ENCODE measurements around the gene FAM124A.

Gene FAM124A

GRCh38 chr13:51317262-51317661, 95.1 kb downstream of the FAM124A start:
- H3K27me3 ChIP-seq (replicated peaks; ENCODE audit: control insufficient read depth, insufficient read depth, low read length, poor library complexity, severe bottlenecking), result no peaks in the 10 kb centered on the region
- H3K27ac ChIP-seq (ENCODE audit: insufficient read depth, low read length, poor library complexity, severe bottlenecking), result no peak overlapping the region
- DNase-seq, result no peak
- H3K4me3 ChIP-seq (ENCODE audit: insufficient read depth, low read depth, low read length, poor library complexity, severe bottlenecking), result no peak overlapping the region
- H3K4me1 ChIP-seq (ENCODE audit: control insufficient read depth, insufficient read depth, low read length, poor library complexity, severe bottlenecking), result no peaks in the 10 kb centered on the region
- H3K36me3 ChIP-seq (ENCODE audit: control insufficient read depth, insufficient read depth, low read length), result no peaks in the 10 kb centered on the region
- no peaks in the 10 kb centered on the region for H3K9me3 ChIP-seq (ENCODE audit: control insufficient read depth, low read length)

- H3K27ac ChIP-seq (ENCODE audit: insufficient read depth, low read length, poor library complexity, severe bottlenecking), result no peak overlapping the region
- H3K4me1 ChIP-seq (ENCODE audit: control insufficient read depth, insufficient read depth, low read length, poor library complexity, severe bottlenecking), result no peaks in the 10 kb centered on the region
- H3K9me3 ChIP-seq (ENCODE audit: control insufficient read depth, low read length), result no peaks in the 10 kb centered on the region
- H3K36me3 ChIP-seq (ENCODE audit: control insufficient read depth, insufficient read depth, low read length), result no peaks in the 10 kb centered on the region
- no peak overlapping the region for H3K4me3 ChIP-seq (ENCODE audit: insufficient read depth, low read depth, low read length, poor library complexity, severe bottlenecking)
- H3K27me3 ChIP-seq (replicated peaks; ENCODE audit: control insufficient read depth, insufficient read depth, low read length, poor library complexity, severe bottlenecking), result no peaks in the 10 kb centered on the region
- no peak for DNase-seq
Observed at GRCh38 chr13:51318015-51318414, 95.8 kb downstream of the FAM124A start.

GRCh38 chr13:51318876-51319275, 96.7 kb downstream of the FAM124A start:
- H3K27me3 ChIP-seq (replicated peaks; ENCODE audit: control insufficient read depth, insufficient read depth, low read length, poor library complexity, severe bottlenecking), result no peaks in the 10 kb centered on the region
- H3K4me3 ChIP-seq (ENCODE audit: insufficient read depth, low read depth, low read length, poor library complexity, severe bottlenecking), result no peak overlapping the region
- DNase-seq, result no peak
- no peak overlapping the region for H3K27ac ChIP-seq (ENCODE audit: insufficient read depth, low read length, poor library complexity, severe bottlenecking)
- no peaks in the 10 kb centered on the region for H3K36me3 ChIP-seq (ENCODE audit: control insufficient read depth, insufficient read depth, low read length)
- H3K4me1 ChIP-seq (ENCODE audit: control insufficient read depth, insufficient read depth, low read length, poor library complexity, severe bottlenecking), result no peaks in the 10 kb centered on the region
- H3K9me3 ChIP-seq (ENCODE audit: control insufficient read depth, low read length), result no peaks in the 10 kb centered on the region

GRCh38 chr13:51321836-51322235, 99.6 kb downstream of the FAM124A start:
- Histone ChIP-seq H3K9me3 (ENCODE audit: control insufficient read depth, low read length) (no peaks in the 10 kb centered on the region), H3K4me3 (ENCODE audit: insufficient read depth, low read depth, low read length, poor library complexity, severe bottlenecking) (no peak overlapping the region), H3K27me3 (replicated peaks; ENCODE audit: control insufficient read depth, insufficient read depth, low read length, poor library complexity, severe bottlenecking) (no peaks in the 10 kb centered on the region), H3K36me3 (ENCODE audit: control insufficient read depth, insufficient read depth, low read length) (no peaks in the 10 kb centered on the region), H3K4me1 (ENCODE audit: control insufficient read depth, insufficient read depth, low read length, poor library complexity, severe bottlenecking) (no peaks in the 10 kb centered on the region), H3K27ac (ENCODE audit: insufficient read depth, low read length, poor library complexity, severe bottlenecking) (no peak overlapping the region)
- no peak for DNase-seq

- no peak overlapping the region for H3K4me3 ChIP-seq (ENCODE audit: insufficient read depth, low read depth, low read length, poor library complexity, severe bottlenecking)
Observed at GRCh38 chr13:51322826-51323225, 100.6 kb downstream of the FAM124A start.

GRCh38 chr13:51323824-51324511, 101.8 kb downstream of the FAM124A start:
- Histone ChIP-seq H3K4me3 (ENCODE audit: insufficient read depth, low read depth, low read length, poor library complexity, severe bottlenecking) (no peak overlapping the region), H3K27ac (ENCODE audit: insufficient read depth, low read length, poor library complexity, severe bottlenecking) (no peak overlapping the region)

More at GRCh38 chr13:51322826-51323225, 100.6 kb downstream of the FAM124A start:
- H3K4me1 ChIP-seq (ENCODE audit: control insufficient read depth, insufficient read depth, low read length, poor library complexity, severe bottlenecking), result no peaks in the 10 kb centered on the region
- H3K9me3 ChIP-seq (ENCODE audit: control insufficient read depth, low read length), result no peaks in the 10 kb centered on the region
- no peaks in the 10 kb centered on the region for H3K36me3 ChIP-seq (ENCODE audit: control insufficient read depth, insufficient read depth, low read length)
- no peaks in the 10 kb centered on the region for H3K27me3 ChIP-seq (replicated peaks; ENCODE audit: control insufficient read depth, insufficient read depth, low read length, poor library complexity, severe bottlenecking)
- no peak for DNase-seq
- H3K27ac ChIP-seq (ENCODE audit: insufficient read depth, low read length, poor library complexity, severe bottlenecking), result no peak overlapping the region

GRCh38 chr13:51324714-51325420, 102.7 kb downstream of the FAM124A start:
- no peak for DNase-seq
- H3K27me3 ChIP-seq (replicated peaks; ENCODE audit: control insufficient read depth, insufficient read depth, low read length, poor library complexity, severe bottlenecking), result no peaks in the 10 kb centered on the region
- no peaks in the 10 kb centered on the region for H3K36me3 ChIP-seq (ENCODE audit: control insufficient read depth, insufficient read depth, low read length)
- no peak overlapping the region for H3K4me3 ChIP-seq (ENCODE audit: insufficient read depth, low read depth, low read length, poor library complexity, severe bottlenecking)
- H3K9me3 ChIP-seq (ENCODE audit: control insufficient read depth, low read length), result no peaks in the 10 kb centered on the region
- H3K4me1 ChIP-seq (ENCODE audit: control insufficient read depth, insufficient read depth, low read length, poor library complexity, severe bottlenecking), result no peaks in the 10 kb centered on the region
- H3K27ac ChIP-seq (ENCODE audit: insufficient read depth, low read length, poor library complexity, severe bottlenecking), result no peak overlapping the region

More at GRCh38 chr13:51323824-51324511, 101.8 kb downstream of the FAM124A start:
- H3K27me3 ChIP-seq (replicated peaks; ENCODE audit: control insufficient read depth, insufficient read depth, low read length, poor library complexity, severe bottlenecking), result no peaks in the 10 kb centered on the region
- no peaks in the 10 kb centered on the region for H3K36me3 ChIP-seq (ENCODE audit: control insufficient read depth, insufficient read depth, low read length)
- no peaks in the 10 kb centered on the region for H3K4me1 ChIP-seq (ENCODE audit: control insufficient read depth, insufficient read depth, low read length, poor library complexity, severe bottlenecking)
- DNase-seq, result no peak
- no peaks in the 10 kb centered on the region for H3K9me3 ChIP-seq (ENCODE audit: control insufficient read depth, low read length)

GRCh38 chr13:51325837-51326236, 103.6 kb downstream of the FAM124A start:
- Histone ChIP-seq H3K36me3 (ENCODE audit: control insufficient read depth, insufficient read depth, low read length) (no peaks in the 10 kb centered on the region), H3K4me3 (ENCODE audit: insufficient read depth, low read depth, low read length, poor library complexity, severe bottlenecking) (no peak overlapping the region), H3K27me3 (replicated peaks; ENCODE audit: control insufficient read depth, insufficient read depth, low read length, poor library complexity, severe bottlenecking) (no peaks in the 10 kb centered on the region), H3K4me1 (ENCODE audit: control insufficient read depth, insufficient read depth, low read length, poor library complexity, severe bottlenecking) (no peaks in the 10 kb centered on the region), H3K9me3 (ENCODE audit: control insufficient read depth, low read length) (no peaks in the 10 kb centered on the region), H3K27ac (ENCODE audit: insufficient read depth, low read length, poor library complexity, severe bottlenecking) (no peak overlapping the region)
- DNase-seq, result no peak

- H3K4me1 ChIP-seq (ENCODE audit: control insufficient read depth, insufficient read depth, low read length, poor library complexity, severe bottlenecking), result no peaks in the 10 kb centered on the region
- no peak overlapping the region for H3K4me3 ChIP-seq (ENCODE audit: insufficient read depth, low read depth, low read length, poor library complexity, severe bottlenecking)
- no peak for DNase-seq
- H3K27me3 ChIP-seq (replicated peaks; ENCODE audit: control insufficient read depth, insufficient read depth, low read length, poor library complexity, severe bottlenecking), result no peaks in the 10 kb centered on the region
- H3K27ac ChIP-seq (ENCODE audit: insufficient read depth, low read length, poor library complexity, severe bottlenecking), result no peak overlapping the region
- H3K36me3 ChIP-seq (ENCODE audit: control insufficient read depth, insufficient read depth, low read length), result no peaks in the 10 kb centered on the region
- H3K9me3 ChIP-seq (ENCODE audit: control insufficient read depth, low read length), result no peaks in the 10 kb centered on the region
Observed at GRCh38 chr13:51326777-51327176, 104.6 kb downstream of the FAM124A start.

GRCh38 chr13:51327961-51328360, 105.8 kb downstream of the FAM124A start:
- no peaks in the 10 kb centered on the region for H3K4me1 ChIP-seq (ENCODE audit: control insufficient read depth, insufficient read depth, low read length, poor library complexity, severe bottlenecking)
- H3K9me3 ChIP-seq (ENCODE audit: control insufficient read depth, low read length), result no peaks in the 10 kb centered on the region
- H3K4me3 ChIP-seq (ENCODE audit: insufficient read depth, low read depth, low read length, poor library complexity, severe bottlenecking), result no peak overlapping the region
- H3K27ac ChIP-seq (ENCODE audit: insufficient read depth, low read length, poor library complexity, severe bottlenecking), result no peak overlapping the region
- no peaks in the 10 kb centered on the region for H3K36me3 ChIP-seq (ENCODE audit: control insufficient read depth, insufficient read depth, low read length)
- H3K27me3 ChIP-seq (replicated peaks; ENCODE audit: control insufficient read depth, insufficient read depth, low read length, poor library complexity, severe bottlenecking), result no peaks in the 10 kb centered on the region
- DNase-seq, result no peak

Data from effector memory CD4-positive, alpha-beta T cell (primary cell).